DMS114 treated with DMSO at 0.1 percent for 48 hours (cell line): ENCODE results near the gene PXDN.

Source experiments
- DNase-seq: peaks from one replicate; lab custom pipeline; 2025; ENCODE audit not compliant: unreplicated experiment; lab: John Stamatoyannopoulos, UW

PXDN gene

DNA sequence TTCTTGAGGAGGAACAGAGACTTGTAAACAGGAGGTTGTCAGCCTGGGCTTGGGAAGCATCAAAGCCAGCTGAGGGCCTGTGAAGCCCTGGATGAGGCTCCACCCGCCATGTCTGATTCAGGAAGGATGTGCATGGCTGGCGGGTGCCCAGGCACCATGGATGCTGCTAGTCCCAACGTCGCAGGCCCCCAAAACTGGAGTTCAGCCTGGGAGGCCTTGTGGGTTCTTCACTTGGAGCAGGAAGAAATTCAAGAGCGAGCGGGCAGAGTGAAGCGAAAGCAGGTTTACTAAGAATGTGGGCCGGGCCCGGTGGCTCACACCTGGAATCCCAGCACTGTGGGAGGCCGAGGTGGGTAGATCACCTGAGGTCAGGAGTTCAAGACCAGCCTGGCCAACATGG is 12.1 kb upstream of the PXDN start:
- DNase-seq, result no peak

DNA sequence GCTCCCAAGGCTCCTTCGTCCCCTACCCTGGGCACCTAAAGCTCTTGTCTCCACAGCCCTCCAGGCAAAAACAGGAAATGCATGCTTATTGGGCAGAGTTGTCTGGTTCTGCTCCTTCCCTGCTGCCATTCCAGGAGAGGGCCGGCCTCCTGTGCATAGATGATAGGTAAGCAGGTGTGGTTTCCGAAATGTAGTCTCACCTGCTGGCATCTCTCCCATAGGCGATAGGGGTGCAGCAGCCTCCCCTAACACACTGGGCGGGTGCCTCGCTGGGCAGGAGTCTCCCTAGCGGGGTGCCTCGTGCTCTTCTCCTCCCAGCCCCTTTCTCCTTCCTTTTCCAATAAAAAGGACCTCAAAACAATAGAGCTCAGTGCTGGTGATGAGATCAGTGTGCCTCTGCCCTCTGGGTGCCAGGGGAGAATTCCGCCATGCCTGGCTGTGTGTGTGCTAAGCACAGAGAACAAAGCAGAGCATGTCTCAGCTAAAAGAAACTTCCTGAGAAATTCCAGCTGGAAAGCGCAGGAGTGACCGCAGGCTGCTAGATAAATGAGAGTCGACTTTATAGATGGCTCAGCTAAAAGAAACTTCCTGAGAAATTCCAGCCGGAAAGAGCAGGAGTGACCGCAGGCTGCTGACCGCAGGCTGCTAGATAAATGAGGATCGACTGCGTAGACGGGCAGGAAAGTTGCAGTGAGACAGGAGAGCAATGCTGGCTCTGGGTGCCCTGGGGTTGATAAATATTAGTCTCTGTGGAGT is 11.3 kb upstream of the PXDN start:
- no peak for DNase-seq

DNA sequence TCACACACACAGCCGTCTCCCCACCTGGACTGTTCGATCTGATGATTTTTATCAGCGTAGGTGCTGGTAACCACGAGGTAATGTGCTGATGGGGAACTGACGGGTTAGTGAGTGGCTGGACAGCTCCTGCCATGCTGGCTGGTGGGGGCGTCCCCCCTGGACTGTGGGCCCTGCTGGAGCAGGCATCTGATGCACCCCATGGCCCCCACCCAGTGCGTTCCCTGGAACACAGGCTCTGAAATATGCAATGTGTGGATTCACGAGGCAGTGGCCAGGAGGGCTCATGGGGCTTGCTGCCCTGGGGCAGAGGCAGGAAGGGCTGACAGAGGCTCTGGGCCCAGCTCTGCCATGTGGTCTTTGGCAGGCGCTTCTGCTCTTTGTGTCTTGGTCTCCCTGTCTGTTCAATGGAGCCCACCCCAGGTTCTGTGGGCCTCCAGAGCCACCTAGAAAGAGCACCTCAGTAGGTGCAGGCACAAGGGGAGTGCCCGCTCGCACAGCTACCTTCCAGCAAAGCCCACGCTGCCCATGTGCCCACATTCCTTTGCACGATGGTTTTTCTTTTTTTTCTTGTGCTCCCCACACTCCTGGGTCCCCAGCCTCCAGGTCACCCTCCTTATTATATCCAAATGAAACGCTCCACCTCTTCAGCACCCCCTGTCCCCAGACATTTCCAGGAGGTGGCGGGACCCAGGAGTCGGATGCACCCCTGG is 10.3 kb upstream of the PXDN start:
- DNase-seq, result no peak

DNA sequence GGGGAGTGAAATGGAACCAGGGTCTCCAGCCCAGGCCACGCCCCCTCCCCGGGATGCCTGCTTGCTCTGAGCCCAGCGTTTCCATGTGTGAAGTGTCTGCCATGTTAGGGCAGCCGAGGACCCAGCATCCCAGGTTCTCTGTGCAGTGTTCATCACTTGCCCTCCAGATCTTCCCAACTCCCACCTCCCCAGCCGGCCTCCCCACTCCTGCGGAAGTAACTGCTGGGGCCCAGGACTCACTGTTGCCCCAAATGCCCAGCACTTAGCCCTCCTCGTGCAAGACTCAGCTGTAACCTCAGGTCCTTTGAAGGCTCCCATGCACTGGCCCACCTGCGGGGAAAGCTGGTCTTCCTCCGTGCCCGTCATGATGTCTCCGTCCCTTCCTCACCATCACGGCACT is 9.7 kb upstream of the PXDN start:
- DNase-seq, result no peak

DNA sequence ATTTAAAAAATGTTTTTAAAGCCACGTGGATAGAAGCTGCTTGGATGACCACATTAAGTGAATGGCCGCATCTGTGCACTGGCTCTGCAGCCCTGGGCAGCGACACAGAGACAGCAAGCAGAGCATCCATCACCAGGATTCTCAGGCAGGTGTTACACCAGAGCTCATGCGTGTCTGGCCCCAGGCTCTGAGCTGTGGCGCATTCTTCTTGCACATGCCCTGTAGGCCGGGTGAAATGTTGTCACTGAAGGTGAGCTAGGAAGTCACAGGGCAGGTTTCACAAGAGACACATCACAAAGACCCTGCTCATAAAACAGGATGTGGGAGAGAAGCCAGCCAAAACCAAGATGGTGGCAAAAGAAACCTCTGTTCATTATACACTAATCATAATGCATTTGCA is 8.4 kb upstream of the PXDN start:
- no peak for DNase-seq

DNA sequence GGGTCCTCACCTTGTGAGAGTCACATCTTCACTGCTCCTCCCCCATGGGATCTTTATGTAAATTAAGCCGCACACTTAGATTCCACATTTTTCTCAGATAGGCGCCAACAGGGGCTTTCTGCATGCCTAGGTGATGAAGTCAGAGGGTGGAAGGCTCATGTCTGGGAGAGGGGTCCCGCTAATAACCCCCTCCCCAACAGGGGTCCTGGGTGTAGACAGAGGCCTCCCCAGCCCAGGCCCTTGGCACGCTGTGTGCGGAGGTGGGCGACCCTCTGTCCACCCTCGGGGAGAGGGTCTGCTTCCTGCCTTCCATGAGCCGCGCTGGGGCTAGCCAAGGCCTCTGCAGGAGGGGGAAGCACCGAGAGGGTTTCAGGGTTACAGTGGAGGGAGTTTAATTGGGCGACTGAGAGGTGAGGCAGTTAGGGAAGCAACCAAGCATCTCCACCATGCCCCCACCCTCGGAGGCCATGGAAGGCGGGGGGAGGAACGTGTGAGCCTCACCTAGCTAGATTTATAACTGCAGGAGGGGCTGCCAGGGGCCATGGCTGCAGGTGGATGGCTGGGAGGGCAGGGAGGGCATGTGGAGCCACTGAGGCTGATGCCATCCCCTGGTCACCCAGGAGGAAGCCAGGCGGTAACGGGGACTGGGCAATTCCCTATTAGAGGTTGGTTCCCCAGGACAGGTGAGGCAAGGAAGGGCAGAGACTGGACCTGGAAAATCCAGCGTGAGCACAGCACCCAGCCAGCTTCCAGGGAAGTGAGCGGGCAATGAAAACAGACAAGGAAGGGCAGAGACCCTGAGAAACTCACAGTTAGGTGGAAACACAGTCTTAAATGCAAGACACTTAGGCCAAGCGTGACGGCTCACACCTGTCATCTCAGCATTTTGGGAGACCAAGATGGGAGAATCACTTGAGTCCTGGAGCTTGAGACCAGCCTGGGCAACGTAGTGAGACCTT is 7.7 kb upstream of the PXDN start:
- DNase-seq, result no peak

DNA sequence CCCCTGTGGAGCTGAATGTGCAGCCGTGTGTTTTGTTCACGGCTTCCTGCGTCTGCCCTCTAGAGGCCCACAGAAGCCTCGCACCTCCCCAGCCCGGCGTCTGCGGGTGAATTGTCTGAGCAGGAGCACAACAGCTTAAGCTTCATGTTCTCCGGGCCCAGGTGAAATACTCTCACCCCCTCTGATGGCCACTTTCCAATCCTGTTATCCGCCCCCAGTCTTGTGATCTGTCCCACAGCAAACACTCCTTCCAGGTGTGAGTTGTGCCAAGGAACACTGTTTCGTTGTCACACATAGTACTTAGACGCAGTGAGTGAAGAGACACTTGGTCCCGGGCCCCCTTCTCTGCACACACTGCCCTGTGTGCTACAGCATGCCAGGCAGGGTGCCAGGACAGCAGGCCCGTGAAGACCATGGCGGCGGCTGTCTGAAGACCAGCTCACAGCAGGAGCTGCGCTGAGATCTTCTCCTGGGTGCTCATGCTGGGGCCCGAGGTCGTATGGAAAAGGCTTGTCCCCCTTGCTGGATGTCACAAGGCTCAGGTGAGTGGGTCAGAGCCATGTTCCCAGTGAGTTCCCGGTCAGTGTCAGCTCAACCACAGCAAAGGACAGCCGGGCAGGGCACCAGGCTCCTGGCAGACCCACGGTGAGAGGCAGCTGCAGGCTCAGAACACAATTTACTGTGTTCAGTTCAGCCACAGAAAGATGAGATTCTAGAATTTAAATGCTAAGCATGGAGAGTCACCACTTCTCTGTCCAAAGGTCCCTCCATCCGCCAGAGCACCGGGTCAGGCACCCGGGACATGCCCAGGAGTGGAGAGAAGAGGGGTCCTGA is 6.8 kb upstream of the PXDN start:
- peak; percentile 58 for DNase-seq

DNA sequence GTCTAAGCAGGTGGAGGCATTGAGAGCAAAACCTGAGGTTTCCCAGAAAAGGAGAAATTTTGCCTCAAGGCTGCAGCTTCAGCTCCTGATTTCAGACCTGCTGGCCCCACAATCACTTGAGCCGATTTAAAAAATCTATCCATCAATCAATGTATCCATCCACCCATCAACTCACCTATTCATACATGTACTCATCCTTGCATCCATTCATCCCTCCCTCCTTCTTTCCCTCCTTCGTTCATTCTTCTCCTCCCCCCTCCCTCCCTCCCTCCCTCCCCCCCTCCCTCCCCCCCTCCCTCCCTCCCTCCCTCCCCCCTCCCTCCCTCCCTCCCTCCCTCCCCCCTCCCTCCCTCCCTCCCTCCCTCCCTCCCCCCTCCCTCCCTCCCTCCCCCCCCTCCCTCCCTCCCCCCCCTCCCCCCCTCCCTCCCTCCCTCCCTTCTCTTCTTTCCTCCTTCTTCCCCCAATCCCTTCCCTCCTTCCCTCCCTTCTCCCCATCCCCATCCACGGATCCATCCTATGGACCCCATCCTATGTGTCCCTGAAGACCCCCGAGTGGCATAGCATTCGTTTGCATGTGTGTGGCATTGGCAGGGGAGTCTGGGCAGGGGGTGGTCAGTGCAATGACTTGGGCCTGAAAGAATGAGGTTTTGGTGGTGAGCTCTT is 6.1 kb upstream of the PXDN start:
- DNase-seq, result no peak

DNA sequence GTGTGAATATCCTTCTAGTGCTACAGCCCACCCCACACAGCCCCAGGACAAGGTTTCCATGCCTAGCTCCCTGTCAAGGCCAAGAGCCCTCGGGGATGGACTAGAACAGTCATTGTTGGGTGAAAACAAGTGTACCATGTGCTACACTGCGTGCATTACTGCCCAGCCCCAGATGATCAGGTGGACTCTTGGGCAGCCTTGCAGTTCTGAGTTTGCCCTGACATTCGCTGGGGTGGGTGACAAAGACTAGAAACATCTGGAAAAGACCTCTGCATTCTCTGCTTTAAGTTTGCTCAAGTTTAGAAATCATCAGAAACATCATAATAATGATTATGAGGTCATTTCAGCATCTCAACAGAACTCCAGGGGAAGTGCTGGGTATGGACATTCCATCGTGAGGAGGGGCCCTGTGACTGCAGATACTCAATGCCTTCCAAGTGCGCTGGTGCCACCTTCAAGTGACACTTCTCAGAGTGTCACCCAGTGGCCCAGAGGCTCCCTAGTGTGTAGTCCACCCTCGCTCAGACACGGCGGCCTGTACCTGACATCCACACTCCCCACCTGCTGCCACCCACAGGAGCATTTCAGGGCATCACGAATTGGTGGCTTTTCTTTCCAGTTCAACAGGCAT is 5.3 kb upstream of the PXDN start:
- DNase-seq, result no peak

DNA sequence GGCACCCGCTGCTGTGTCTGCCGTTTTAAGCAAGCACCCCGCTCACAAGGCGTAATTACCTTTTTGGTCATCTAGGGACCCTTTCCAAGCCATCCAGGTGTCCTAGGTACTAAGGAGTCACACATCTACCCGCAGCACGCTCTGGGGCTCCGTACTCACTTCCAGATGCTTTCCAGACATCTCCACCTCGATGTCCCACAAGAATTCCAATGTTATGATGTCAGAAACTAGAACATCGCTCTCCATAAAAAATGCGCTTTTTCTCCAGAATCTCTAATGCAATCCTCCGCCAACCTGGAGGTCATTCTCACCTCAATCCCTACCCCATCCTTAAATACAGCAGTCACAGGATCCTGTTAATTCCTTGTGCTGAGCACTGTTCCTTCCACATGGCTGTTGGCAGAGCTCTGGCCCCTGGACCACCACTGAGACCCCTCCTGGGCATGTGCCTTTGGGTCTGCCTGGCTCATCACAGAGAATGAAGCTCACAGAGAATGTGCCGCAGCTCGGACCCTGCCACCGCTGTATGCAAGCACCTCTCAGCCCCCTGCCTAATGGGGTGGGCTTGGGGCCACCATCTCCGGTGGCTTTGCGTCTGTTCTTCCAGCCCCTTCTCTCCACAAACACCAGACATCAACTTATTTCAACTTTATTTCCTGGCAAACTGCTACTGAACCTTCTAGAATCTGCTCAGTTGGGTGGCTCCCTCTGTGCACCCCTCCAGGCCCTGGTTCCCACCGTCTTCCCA is 4.6 kb upstream of the PXDN start:
- DNase-seq, result no peak

DNA sequence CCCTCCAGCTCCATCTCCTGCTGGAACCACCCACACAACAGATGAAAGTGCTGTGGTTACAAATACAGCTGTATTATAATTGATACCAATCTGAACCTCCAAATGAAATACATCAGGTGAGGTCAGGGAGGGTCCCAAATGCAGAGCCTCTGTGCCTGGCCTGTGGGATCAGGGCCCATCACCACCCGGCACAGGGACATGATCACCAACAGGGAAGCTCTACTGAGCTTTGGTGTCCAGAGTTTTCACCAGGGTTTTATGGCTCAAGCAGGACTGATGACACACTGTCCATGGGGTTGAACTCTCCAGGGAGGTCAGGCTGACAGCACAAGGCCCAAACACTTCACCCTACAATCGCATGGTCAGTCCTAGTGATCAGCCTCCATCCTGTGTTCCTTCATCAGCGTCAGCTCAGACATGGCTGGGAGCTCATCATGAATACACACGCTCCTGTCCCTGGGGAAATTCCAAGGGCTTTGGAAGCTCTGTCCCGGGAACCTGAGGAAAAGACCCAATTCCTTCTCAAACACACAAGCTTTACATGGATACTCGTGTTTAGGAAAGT is 3.9 kb upstream of the PXDN start:
- DNase-seq, result no peak

DNA sequence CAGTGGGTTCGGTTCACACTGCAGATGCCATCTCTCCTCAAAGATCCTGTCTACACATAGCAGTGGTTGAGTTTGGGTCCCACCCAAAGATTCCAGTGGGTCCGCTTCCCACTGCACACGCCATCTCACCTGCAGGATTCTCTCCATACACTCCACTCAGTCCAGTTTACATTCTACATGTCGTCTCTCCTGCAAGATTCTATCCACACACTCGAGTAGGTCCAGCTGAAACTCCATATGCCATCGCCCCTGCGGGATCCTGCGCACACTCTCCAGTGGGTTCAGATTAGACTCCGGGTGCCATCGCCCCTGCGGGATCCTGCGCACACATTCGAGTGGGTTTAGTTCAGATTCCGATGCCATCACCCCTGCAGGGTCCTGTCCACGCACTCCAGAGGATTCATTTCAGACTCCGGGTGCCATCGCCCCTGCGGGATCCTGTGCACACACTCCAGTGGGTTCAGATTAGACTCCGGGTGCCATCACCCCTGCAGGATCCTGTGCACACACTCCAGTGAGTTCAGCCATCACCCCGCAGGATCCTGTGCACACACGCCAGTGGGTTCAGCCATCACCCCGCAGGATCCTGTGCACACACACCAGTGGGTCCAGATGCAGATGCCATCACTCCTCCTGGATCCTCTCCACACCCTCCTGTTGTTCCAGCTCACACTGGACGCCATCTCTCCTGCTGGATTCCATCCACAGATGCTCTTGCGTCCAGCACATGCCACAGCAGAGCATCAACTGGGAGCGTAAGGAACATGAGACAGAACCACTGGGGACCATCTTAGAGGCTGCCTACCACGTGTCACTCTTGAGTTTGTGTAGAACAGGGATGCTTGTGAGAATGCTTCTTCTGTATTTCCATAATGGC is 3.0 kb upstream of the PXDN start:
- DNase-seq, result no peak

DNA sequence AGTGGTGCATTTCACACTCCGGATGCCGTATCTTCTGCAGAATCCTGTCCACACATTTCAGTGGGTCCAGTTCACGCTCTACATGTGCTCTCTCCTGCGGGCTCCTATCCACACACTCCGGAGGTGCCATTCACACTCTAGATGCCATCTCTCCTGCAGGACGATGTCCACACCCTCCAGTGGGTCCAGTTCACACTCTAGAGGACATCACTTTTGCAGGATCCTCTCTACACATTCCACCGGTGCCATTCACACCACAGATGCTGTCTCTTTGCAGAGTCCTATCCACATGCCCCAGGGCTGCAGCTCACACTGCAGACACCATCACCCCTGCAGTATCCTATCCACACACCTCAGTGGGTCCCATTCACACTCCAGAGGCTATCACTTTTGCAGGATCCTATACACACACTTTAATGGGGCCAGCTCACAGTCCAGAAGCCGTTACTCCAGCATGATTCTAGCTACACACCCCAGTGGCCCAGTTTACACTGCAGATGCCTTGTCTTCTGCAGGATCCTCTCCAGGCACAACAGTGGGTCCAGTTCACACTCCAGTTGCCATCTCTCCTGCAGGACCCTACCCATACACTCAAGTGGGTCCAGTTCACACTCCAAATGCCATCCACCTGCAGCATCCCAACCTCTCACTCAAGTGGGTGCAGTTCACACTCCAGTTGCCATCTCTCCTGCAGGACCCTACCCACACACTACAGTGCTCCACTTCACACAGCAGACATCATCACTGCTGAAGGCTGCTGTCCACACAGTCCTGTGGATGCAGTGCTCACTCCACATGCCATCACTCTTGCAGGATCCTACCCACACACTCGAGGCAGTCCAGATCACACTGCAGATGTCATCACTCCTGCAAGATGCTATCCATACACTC is 2.1 kb upstream of the PXDN start:
- no peak for DNase-seq

DNA sequence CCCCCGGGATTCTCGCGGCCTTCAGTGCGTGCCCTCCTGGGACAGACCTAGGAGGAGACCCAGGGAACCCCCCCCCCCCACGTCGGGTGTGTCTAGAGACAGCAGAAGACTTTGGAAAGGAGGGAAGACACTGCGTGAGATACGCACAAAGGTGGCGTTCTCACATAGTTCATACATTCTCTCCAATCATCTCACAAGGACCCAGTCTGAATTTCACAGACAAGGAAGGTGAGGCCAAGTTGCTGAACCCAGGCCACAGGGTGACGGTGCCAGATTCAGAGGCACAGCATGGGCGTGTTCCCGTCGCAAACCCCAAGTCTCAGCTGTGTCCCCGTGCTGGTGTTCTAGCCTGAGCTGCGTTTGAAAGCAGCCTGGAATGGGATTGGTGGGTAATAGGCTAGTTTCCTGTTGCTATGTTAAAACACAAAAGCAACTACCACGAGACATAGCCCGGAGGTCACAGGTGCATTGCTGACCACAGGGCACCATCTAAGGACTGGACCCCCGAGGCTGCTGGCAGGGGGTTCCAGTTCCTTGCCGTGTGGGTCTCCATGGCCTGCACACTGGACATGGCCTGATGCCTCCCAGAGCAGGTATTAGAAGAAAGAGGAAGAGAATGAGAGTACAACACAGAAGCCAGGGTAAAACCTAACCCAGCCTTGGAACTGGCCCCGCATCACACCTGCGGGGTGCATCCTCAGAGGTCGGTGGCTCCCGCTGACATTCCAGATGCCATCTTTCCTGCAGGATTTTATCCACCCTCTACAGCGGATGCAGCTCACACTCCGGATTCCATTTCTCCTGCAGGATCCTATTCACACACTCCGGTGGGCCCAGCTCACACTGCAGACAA is 1.1 kb upstream of the PXDN start:
- no peak for DNase-seq

DNA sequence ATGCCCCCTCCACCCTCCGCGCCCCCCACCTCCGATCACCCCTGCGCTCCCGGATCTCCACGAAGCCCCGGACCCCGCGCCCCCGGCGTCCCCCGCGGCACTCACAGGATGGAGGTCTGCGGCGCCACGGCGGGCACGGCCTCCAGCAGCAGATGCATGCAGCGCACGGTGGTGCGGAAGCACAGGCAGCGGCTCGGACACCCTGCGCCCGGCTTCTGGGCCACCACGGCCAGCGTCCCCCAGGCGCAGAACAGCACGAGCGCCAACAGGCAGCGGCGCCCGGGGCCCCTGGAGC is 217 bp downstream of the PXDN start:
- no peak for DNase-seq
